Esophagus squamous epithelium (tissue), 5 donors: Measurements from ENCODE around the gene SLAMF6. TPM values are rescaled to one million over a fixed set of nuclear protein-coding genes. Genes with fewer than 3 reads are reported as not detected.
"Not testable (repeated sequence)": the region's sequence is repeated elsewhere in the genome, so short reads cannot be mapped to it uniquely, and the experiment has no call there.

ENCODE experiments used
- DNase-seq: peaks from one replicate; lab custom pipeline; 2025; lab: John Stamatoyannopoulos, UW
- H3K27ac ChIP-seq, 4 donors: fragments of 200-600 bp; sonication (generic); one replicate each; pipeline ENCODE4 v1.5.1; 2016 to 2019; ENCODE audit warnings: mild to moderate bottlenecking in 1 of 4
- H3K27me3 ChIP-seq, 4 donors: fragments of 200-600 bp; sonication (generic); 1 replicate in 3 of 4; 2 replicates in 1 of 4; pipeline versions ENCODE4 v1.5.1 to v1.6.0; 2017 to 2021; ENCODE audit warnings: antibody characterized with exemption in 1 of 4
- H3K36me3 ChIP-seq, 3 donors: fragments of 200-600 bp; sonication (generic); one replicate each; pipeline ENCODE4 v1.5.1; 2016 to 2019
- H3K4me1 ChIP-seq, 3 donors: fragments of 200-600 bp; sonication (generic); one replicate each; pipeline ENCODE4 v1.5.1; 2017 to 2019
- H3K4me3 ChIP-seq, 4 donors: fragments of 200-600 bp; sonication (generic); 1 replicate in 3 of 4; 2 replicates in 1 of 4; pipeline ENCODE4 v1.5.1; 2016 to 2019; ENCODE audit warnings: mild to moderate bottlenecking in 2 of 4, moderate library complexity in 1 of 4
- H3K9me3 ChIP-seq, 3 donors: fragments of 200-600 bp; sonication (generic); one replicate each; pipeline ENCODE4 v1.5.1; 2016 to 2019
- CTCF ChIP-seq, 6 experiments: fragments of 450-650 bp in 4 of 6; fragments of 200-600 bp in 2 of 6; sonication (generic) in 2 of 6; IDR thresholded peaks; one replicate each; pipeline ENCODE4 v1.5.1; 2016 to 2019; ENCODE audit warnings: antibody characterized with exemption in 6 of 6, mild to moderate bottlenecking in 4 of 6, moderate library complexity in 4 of 6
- POLR2A ChIP-seq, 4 donors: fragments of 450-650 bp; IDR thresholded peaks; one replicate each; pipeline ENCODE4 v1.6.1; 2017; ENCODE audit warnings: antibody characterized with exemption in 4 of 4, mild to moderate bottlenecking in 4 of 4, moderate library complexity in 3 of 4
- WGBS, 2 donors: methylation state at CpG; one replicate each; pipeline ENCODE4 v1.1.5; 2018; 5-methylcytosine and 5-hydroxymethylcytosine counted together
- intact Hi-C: fragments of 100-400 bp; cut with DNase I; formaldehyde crosslinking; loops from one replicate; pipeline ENCODE4 v1.15.0; 2022
- total RNA-seq, 4 donors: library from RNA; depleted of rRNA; stranded (reverse); fragments of >200 nt; gene quantifications; one replicate each; pipeline ENCODE4 v1.1.0, GENCODE V29; 2016
- donor health status: DM: yes; HTN: yes; CAD: no.

The SLAMF6 gene
- total RNA-seq, 4 donors from 2014 or later: 1.2 to 5.0 (median 1.5) TPM

GRCh38 chr1:160523789-160524188 is 734 bp upstream of the SLAMF6 start:
- WGBS, 2 donors: 54 to 72% methylated on average over 2 of the region's 2 CpGs

GRCh38 chr1:160522136-160522535 is 919 bp downstream of the SLAMF6 start:
- intact Hi-C loops: no loop called here
- Histone ChIP-seq H3K4me1 (no peaks in the 10 kb centered on the region), H3K27ac (peak overlapping the region in 2 of 4 donors; percentile 4 to 59), H3K36me3 (no peaks in the 10 kb centered on the region), H3K9me3 (no peaks in the 10 kb centered on the region), H3K4me3 (peak overlapping the region in 3 of 4 donors; percentile 6 to 54 (median 30)), H3K27me3 (no peaks in the 10 kb centered on the region)
- 51 to 60% methylated on average over 3 of the region's 3 CpGs for WGBS, 2 donors
- DNase-seq: no peak
- no peak for TF ChIP-seq CTCF (IDR thresholded peaks at IDR 0.05)
- no peak for TF ChIP-seq POLR2A (IDR thresholded peaks at IDR 0.05)

More at GRCh38 chr1:160523789-160524188, 734 bp upstream of the SLAMF6 start:
- H3K4me3 ChIP-seq, H3K9me3 ChIP-seq, DNase-seq, intact Hi-C loops, H3K27me3 ChIP-seq, H3K4me1 ChIP-seq, H3K36me3 ChIP-seq, H3K27ac ChIP-seq: not testable (repeated sequence)

GRCh38 chr1:160521554-160521953 is 1.5 kb downstream of the SLAMF6 start:
- Histone ChIP-seq H3K9me3 (no peaks in the 10 kb centered on the region), H3K4me3 (peak overlapping the region in 3 of 4 donors; percentile 6 to 54 (median 30)), H3K27ac (peak overlapping the region in 1 of 4 donors; percentile 59), H3K4me1 (no peaks in the 10 kb centered on the region), H3K27me3 (no peaks in the 10 kb centered on the region), H3K36me3 (no peaks in the 10 kb centered on the region)
- 76% methylated on average over 2 of the region's 2 CpGs for WGBS, 2 donors
- no peak for DNase-seq
- TF ChIP-seq CTCF (IDR thresholded peaks at IDR 0.05) (no peak), POLR2A (IDR thresholded peaks at IDR 0.05) (no peak)
- intact Hi-C loops: no loop called here

GRCh38 chr1:160520999-160521398 is 2.1 kb downstream of the SLAMF6 start:
- Histone ChIP-seq H3K27ac (peak overlapping the region in 2 of 4 donors; percentile 16 to 59), H3K4me1 (no peaks in the 10 kb centered on the region), H3K4me3 (peak overlapping the region in 3 of 4 donors; percentile 6 to 54 (median 30)), H3K27me3 (no peaks in the 10 kb centered on the region), H3K9me3 (no peaks in the 10 kb centered on the region), H3K36me3 (no peaks in the 10 kb centered on the region)
- intact Hi-C loops: no loop called here
- WGBS, 2 donors: 38 to 39% methylated on average over 3 of the region's 3 CpGs
- peak in 1 of 4 donors; percentile 11 for TF ChIP-seq POLR2A (IDR thresholded peaks at IDR 0.05)
- no peak for TF ChIP-seq CTCF (IDR thresholded peaks at IDR 0.05)
- no peak for DNase-seq

GRCh38 chr1:160520582-160520981 is 2.5 kb downstream of the SLAMF6 start:
- Histone ChIP-seq H3K27me3 (no peaks in the 10 kb centered on the region), H3K4me1 (no peaks in the 10 kb centered on the region), H3K36me3 (no peaks in the 10 kb centered on the region), H3K9me3 (no peaks in the 10 kb centered on the region), H3K27ac (peak overlapping the region in 2 of 4 donors; percentile 59 to 63), H3K4me3 (peak overlapping the region in 3 of 4 donors; percentile 6 to 54 (median 30))
- intact Hi-C loops: no loop called here
- no peak for DNase-seq
- no peak for TF ChIP-seq CTCF (IDR thresholded peaks at IDR 0.05)
- TF ChIP-seq POLR2A (IDR thresholded peaks at IDR 0.05): no peak
- WGBS, 2 donors: 14 to 24% methylated on average over 2 of the region's 2 CpGs
